GM12878 (cell line): ENCODE results near the gene CNN3. TPM values are rescaled to one million over a fixed set of nuclear protein-coding genes. Genes with fewer than 3 reads are reported as not detected.

Experiments
- ATAC-seq: fragments of 200-7000 bp; cut with Tn5 transposase; 3 replicates; pipeline ENCODE4 v1.9.1; 2020; ENCODE audit warnings: mild to moderate bottlenecking, moderate library complexity
- BruUV-seq: library from RNA; stranded (reverse); fragments of 400-500 nt; replicated peaks from 2 replicates; lab custom pipeline; 2021; lab: Mats Ljungman, UMichigan
- CTCF ChIA-PET: fragments of 300-600 bp; sonication (Branson Sonifier 250); formaldehyde crosslinking; extraction: SDS; loops from one replicate; lab custom pipeline; 2021; ENCODE audit warnings: inconsistent platforms; lab: Yijun Ruan, JAX
- POLR2A ChIA-PET: fragments of 350-600 bp; formaldehyde crosslinking; extraction: SDS; loops from one replicate; lab custom pipeline; 2021; ENCODE audit warnings: inconsistent platforms; lab: Charles Lee
- RAD21 ChIA-PET: fragments of 300-600 bp; sonication (Branson Sonifier 250); formaldehyde crosslinking; loops from one replicate; lab custom pipeline; 2023; ENCODE audit warnings: antibody characterized with exemption; ENCODE audit not compliant: unreplicated experiment; lab: Charles Lee
- SMC1A ChIA-PET: fragments of 300-600 bp; sonication (Branson Sonifier 250); formaldehyde crosslinking; loops from one replicate; lab custom pipeline; 2023; ENCODE audit not compliant: unreplicated experiment, uncharacterized antibody; lab: Charles Lee
- DNase-seq: peaks from one replicate; pipeline ENCODE4 v3.0.0-alpha.2; 2011; ENCODE audit warnings: low read depth, low spot score
- FAIRE-seq: peaks from 3 replicates; lab custom pipeline; 2011; peaks lifted over from hg19 to GRCh38; lab: Jason Lieb, UNC
- H2AFZ ChIP-seq: 2 replicates; pipeline ENCODE4 v1.6.0; 2011; ENCODE audit warnings: low read depth, low read length, control low read depth; ENCODE audit not compliant: control insufficient read depth
- H3K27ac ChIP-seq: 2 replicates; pipeline ENCODE4 v1.5.1; 2011; ENCODE audit warnings: control low read depth; ENCODE audit not compliant: control insufficient read depth, insufficient read depth
- H3K27me3 ChIP-seq, 2 experiments: replicated peaks in 1 of 2; 2 replicates each; pipeline versions ENCODE4 v1.6.0 to v1.6.1; 2011; ENCODE audit warnings: low read length in 1 of 2; ENCODE audit not compliant: control insufficient read depth in 2 of 2, insufficient read depth in 2 of 2
- H3K36me3 ChIP-seq, 2 experiments: 2 replicates each; pipeline ENCODE4 v1.5.1; 2011; ENCODE audit warnings: low read length in 1 of 2; ENCODE audit not compliant: control insufficient read depth in 2 of 2, insufficient read depth in 2 of 2
- H3K4me1 ChIP-seq: 2 replicates; pipeline ENCODE4 v1.6.1; 2011; ENCODE audit warnings: mild to moderate bottlenecking, low read length, moderate library complexity, mixed read lengths; ENCODE audit not compliant: control insufficient read depth, insufficient read depth
- H3K4me2 ChIP-seq: 2 replicates; pipeline ENCODE4 v1.6.0; 2011; ENCODE audit warnings: control low read depth; ENCODE audit not compliant: control insufficient read depth, insufficient read depth
- H3K4me3 ChIP-seq: fragments of 200-600 bp; sonication (generic); 2 replicates; pipeline ENCODE4 v1.5.1; 2016
- H3K79me2 ChIP-seq: 2 replicates; pipeline ENCODE4 v1.6.0; 2011; ENCODE audit warnings: low read length; ENCODE audit not compliant: control insufficient read depth, insufficient read depth
- H3K9ac ChIP-seq: 2 replicates; pipeline ENCODE4 v1.8.0; 2011; ENCODE audit warnings: low read length, control low read depth, mixed read lengths; ENCODE audit not compliant: control insufficient read depth, insufficient read depth
- H3K9me3 ChIP-seq: replicated peaks from 3 replicates; pipeline ENCODE4 v1.5.1; 2011; ENCODE audit warnings: mild to moderate bottlenecking, low read length; ENCODE audit not compliant: control insufficient read depth, insufficient read depth
- H4K20me1 ChIP-seq: 2 replicates; pipeline ENCODE4 v1.6.0; 2011; ENCODE audit not compliant: control insufficient read depth, insufficient read depth
- BACH1 ChIP-seq: fragments of 450-650 bp; IDR thresholded peaks from 2 replicates; pipeline ENCODE4 v1.6.1; 2017; ENCODE audit warnings: mild to moderate bottlenecking, borderline replicate concordance
- KDM1A ChIP-seq: fragments of 200-600 bp; sonication (generic); IDR thresholded peaks from 2 replicates; pipeline ENCODE4 v1.6.1; 2016; ENCODE audit warnings: borderline replicate concordance
- MTA3 ChIP-seq: IDR thresholded peaks from 2 replicates; pipeline ENCODE4 v1.6.1; 2012; ENCODE audit warnings: low read length, inconsistent platforms, borderline replicate concordance
- POLR2AphosphoS5 ChIP-seq: IDR thresholded peaks from 2 replicates; pipeline ENCODE4 v1.6.1; 2011; ENCODE audit warnings: mild to moderate bottlenecking, low read length, inconsistent platforms
- SRF ChIP-seq, 2 experiments: IDR thresholded peaks; 2 replicates each; pipeline ENCODE4 v1.6.1; 2011; ENCODE audit warnings: low read depth in 2 of 2, low read length in 2 of 2, mild to moderate bottlenecking in 1 of 2, moderate library complexity in 1 of 2
- STAT3 ChIP-seq: IDR thresholded peaks from 2 replicates; pipeline ENCODE4 v1.6.1; 2011; ENCODE audit warnings: low read depth, low read length, improper control_type of control experiment
- ZBED1 ChIP-seq: IDR thresholded peaks from 2 replicates; pipeline ENCODE4 v1.6.1; 2016; ENCODE audit warnings: borderline replicate concordance
- WGBS: methylation state at CpG from one replicate; pipeline ENCODE4 v1.1.6; 2016; ENCODE audit warnings: low lambda C conversion rate; ENCODE audit not compliant: insufficient replicate concordance, insufficient coverage; ENCODE audit errors: missing lambda C conversion rate; 5-methylcytosine and 5-hydroxymethylcytosine counted together
- in situ Hi-C: fragments of 300-500 bp; cut with MboI; formaldehyde crosslinking; loops from 9 replicates; pipeline ENCODE4 v1.14.3; 2018; ENCODE audit warnings: mixed read lengths
- intact Hi-C: fragments of 100-400 bp; cut with micrococcal nuclease; formaldehyde crosslinking; loops from one replicate; pipeline ENCODE4 v1.14.2; 2022; ENCODE audit not compliant: unreplicated experiment
- polyA plus RNA-seq, 11 experiments: library from polyadenylated mRNA; depleted of rRNA in 4 of 11; unstranded in 6 of 11; stranded (reverse) in 5 of 11; fragments of >200 nt; fragmentation: Nextera tagmentation in 4 of 11; fragmentation: Illumina TruSeq in 1 of 11; extraction: Ambion mirVana in 4 of 11; extraction: Trizol in 1 of 11; gene quantifications; 1 replicate in 1 of 11; 2 replicates in 10 of 11; pipeline versions ENCODE4 v1.2.1 to v1.2.3, GENCODE V29; 2011 to 2016; ENCODE audit warnings: inconsistent platforms in 2 of 11, missing spikeins in 2 of 11, low read depth in 1 of 11
- total RNA-seq, 4 experiments: library from RNA; depleted of rRNA in 3 of 4; stranded (reverse); fragments of >200 nt in 3 of 4; fragmentation: Illumina TruSeq in 1 of 4; extraction: Trizol in 1 of 4; gene quantifications; 2 replicates each; pipeline versions ENCODE4 v1.2.1 to v1.2.3, GENCODE V29; 2013 to 2021
- TF ChIP-seq, protein P1 (sequence below): fragments of 150-350 bp; IDR thresholded peaks from 2 replicates; pipeline ENCODE4 v1.6.1; 2016; ENCODE audit warnings: low read depth, low read length
- TF ChIP-seq, protein P2 (sequence below): fragments of 450-650 bp; IDR thresholded peaks from 2 replicates; pipeline ENCODE4 v1.6.1; 2016; ENCODE audit warnings: mild to moderate bottlenecking

The CNN3 gene
- total and polyA plus RNA-seq, 10 of the 15 experiments (the other 5 are each of a cell fraction or from before 2014, with no cell fraction given), result 0.20 to 48.4 (median 34.3) TPM

- in situ Hi-C loops, result no loop called here
- Histone ChIP-seq H3K9ac (no peak overlapping the region), H3K36me3 (no peaks in the 10 kb centered on the region), H2AFZ (no peak overlapping the region), H3K4me3 (no peak overlapping the region), H4K20me1 (no peaks in the 10 kb centered on the region), H3K4me2 (no peak overlapping the region)
- ChIA-PET RAD21 (no interaction called here), POLR2A (no interaction called here)
- no TSS peak for BruUV-seq
- WGBS, result 51% methylated on average over 3 of the region's 3 CpGs
- no peak for ATAC-seq
- TF ChIP-seq, protein P1, sequence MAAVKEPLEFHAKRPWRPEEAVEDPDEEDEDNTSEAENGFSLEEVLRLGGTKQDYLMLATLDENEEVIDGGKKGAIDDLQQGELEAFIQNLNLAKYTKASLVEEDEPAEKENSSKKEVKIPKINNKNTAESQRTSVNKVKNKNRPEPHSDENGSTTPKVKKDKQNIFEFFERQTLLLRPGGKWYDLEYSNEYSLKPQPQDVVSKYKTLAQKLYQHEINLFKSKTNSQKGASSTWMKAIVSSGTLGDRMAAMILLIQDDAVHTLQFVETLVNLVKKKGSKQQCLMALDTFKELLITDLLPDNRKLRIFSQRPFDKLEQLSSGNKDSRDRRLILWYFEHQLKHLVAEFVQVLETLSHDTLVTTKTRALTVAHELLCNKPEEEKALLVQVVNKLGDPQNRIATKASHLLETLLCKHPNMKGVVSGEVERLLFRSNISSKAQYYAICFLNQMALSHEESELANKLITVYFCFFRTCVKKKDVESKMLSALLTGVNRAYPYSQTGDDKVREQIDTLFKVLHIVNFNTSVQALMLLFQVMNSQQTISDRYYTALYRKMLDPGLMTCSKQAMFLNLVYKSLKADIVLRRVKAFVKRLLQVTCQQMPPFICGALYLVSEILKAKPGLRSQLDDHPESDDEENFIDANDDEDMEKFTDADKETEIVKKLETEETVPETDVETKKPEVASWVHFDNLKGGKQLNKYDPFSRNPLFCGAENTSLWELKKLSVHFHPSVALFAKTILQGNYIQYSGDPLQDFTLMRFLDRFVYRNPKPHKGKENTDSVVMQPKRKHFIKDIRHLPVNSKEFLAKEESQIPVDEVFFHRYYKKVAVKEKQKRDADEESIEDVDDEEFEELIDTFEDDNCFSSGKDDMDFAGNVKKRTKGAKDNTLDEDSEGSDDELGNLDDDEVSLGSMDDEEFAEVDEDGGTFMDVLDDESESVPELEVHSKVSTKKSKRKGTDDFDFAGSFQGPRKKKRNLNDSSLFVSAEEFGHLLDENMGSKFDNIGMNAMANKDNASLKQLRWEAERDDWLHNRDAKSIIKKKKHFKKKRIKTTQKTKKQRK, result no peak
- TF ChIP-seq ZBED1 (no peak), MTA3 (no peak)
- TF ChIP-seq, all 136 proteins: peak for 0
- Histone ChIP-seq H3K27me3 (no peaks in the 10 kb centered on the region), H3K9me3 (no peaks in the 10 kb centered on the region), H3K79me2 (no peaks in the 10 kb centered on the region), H3K4me1 (no peaks in the 10 kb centered on the region), H3K27ac (no peak overlapping the region)
- FAIRE-seq (no peak), DNase-seq (no peak)
- CTCF ChIA-PET, result no interaction called here
- SMC1A ChIA-PET, result no interaction called here
- intact Hi-C loops, result no loop called here
Measured at GRCh38 chr1:94888201-94888600, 38.7 kb downstream of the CNN3 start.

GRCh38 chr1:94887603-94888171 is 39.2 kb downstream of the CNN3 start:
- Histone ChIP-seq H3K27me3 (no peaks in the 10 kb centered on the region), H3K4me2 (no peak overlapping the region), H3K4me1 (no peaks in the 10 kb centered on the region), H2AFZ (no peak overlapping the region), H3K9ac (no peak overlapping the region), H3K27ac (no peak overlapping the region), H3K9me3 (no peaks in the 10 kb centered on the region), H3K4me3 (no peak overlapping the region), H3K36me3 (no peaks in the 10 kb centered on the region), H4K20me1 (no peaks in the 10 kb centered on the region), H3K79me2 (no peaks in the 10 kb centered on the region)
- ChIA-PET POLR2A (no interaction called here), SMC1A (no interaction called here), RAD21 (no interaction called here), CTCF (no interaction called here)
- no peak for DNase-seq
- no TSS peak for BruUV-seq
- 46% methylated on average over 4 of the region's 4 CpGs for WGBS
- intact Hi-C loops, result no loop called here
- in situ Hi-C loops, result no loop called here
- TF ChIP-seq BACH1, result no peak
- TF ChIP-seq KDM1A, result no peak
- TF ChIP-seq SRF (IDR thresholded peaks at IDR 0.05; ENCODE audit: low read depth in 2 of 2, low read length in 2 of 2), result no peak
- no peak for TF ChIP-seq POLR2AphosphoS5
- TF ChIP-seq, protein P2, sequence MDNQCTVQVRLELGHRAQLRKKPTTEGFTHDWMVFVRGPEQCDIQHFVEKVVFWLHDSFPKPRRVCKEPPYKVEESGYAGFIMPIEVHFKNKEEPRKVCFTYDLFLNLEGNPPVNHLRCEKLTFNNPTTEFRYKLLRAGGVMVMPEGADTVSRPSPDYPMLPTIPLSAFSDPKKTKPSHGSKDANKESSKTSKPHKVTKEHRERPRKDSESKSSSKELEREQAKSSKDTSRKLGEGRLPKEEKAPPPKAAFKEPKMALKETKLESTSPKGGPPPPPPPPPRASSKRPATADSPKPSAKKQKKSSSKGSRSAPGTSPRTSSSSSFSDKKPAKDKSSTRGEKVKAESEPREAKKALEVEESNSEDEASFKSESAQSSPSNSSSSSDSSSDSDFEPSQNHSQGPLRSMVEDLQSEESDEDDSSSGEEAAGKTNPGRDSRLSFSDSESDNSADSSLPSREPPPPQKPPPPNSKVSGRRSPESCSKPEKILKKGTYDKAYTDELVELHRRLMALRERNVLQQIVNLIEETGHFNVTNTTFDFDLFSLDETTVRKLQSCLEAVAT, result no peak
- no peak for TF ChIP-seq STAT3
- FAIRE-seq, result no peak
- no peak for ATAC-seq
